GM04504 (cell line): ENCODE results near the gene GABRR3.
"Not testable (repeated sequence)": the region's sequence is repeated elsewhere in the genome, so short reads cannot be mapped to it uniquely, and the experiment has no call there.

ENCODE experiments used
- DNase-seq: peaks from one replicate; pipeline ENCODE4 v3.0.0-alpha.2; 2012; ENCODE audit warnings: low read depth

Gene GABRR3

DNA sequence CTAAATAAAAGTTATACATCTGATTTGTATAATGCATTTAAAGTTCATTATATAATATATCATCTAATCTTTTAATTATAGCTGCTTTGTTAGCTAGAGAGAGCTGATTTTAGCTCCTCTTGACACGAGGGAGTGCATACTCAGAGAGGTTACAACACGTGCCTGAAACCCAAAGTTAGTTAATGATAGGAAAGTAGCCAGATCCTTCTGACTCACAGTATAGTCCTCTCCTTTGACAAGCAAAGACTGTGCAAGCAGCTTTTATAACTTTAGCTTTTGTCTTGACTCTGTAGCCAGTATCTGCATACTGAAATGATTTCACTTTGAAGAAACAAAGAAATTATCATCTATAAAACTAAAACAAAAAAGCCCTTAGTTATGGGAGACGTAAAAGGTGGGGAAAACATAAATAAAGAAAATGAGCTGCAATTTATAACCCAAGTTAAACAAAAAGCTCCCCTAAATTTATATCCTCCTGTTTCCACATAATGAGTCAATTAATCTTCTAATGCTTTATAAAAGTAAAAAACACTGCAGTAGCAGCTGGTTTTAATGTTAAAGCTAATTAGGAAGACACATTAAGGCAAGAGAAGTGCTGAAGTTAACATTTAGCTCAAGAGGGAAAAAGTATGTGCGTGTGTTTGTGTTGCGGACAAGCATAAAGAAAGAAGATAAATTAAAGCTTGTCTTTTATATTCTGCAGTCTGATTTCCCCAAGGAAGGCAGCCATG is 13.1 kb downstream of the GABRR3 start:
- DNase-seq: peak; percentile 7

DNA sequence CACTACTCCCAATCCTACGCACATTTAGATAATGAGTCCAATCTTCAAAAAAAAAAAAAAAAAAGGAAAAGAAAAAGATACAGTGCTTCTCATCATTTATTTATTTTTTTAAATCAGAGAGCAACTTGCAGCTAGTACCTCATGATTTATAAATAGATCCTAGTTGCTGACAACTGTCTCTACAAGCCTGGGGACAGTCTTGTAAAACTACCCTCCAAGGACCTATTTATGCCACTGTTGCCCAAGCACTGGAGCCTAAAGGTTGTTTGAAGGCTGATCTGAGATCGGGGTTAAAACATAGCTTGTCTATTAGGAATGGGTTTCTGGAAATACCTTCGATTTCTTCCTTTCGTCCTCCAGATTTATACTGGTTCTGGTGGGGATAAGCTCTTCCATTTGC is 14.7 kb downstream of the GABRR3 start:
- no peak for DNase-seq

DNA sequence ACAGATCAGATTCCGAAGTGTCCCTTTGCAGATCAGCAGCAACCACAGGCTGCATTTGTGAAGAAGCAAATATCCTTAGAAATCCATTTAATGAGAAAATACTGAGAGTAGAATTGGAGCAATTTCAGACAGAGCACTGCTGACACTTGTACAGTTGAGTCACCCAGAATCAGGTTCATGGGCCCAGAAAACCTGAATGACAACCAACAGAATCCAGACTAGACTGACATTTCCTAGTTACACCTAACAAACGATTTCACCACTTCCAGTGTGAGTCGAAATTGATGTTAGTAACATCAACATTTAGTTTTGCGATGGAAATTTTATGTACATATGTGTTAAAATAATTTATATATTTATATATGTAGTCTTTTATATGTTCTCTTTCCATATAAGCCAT is 16.8 kb downstream of the GABRR3 start:
- DNase-seq: no peak

DNA sequence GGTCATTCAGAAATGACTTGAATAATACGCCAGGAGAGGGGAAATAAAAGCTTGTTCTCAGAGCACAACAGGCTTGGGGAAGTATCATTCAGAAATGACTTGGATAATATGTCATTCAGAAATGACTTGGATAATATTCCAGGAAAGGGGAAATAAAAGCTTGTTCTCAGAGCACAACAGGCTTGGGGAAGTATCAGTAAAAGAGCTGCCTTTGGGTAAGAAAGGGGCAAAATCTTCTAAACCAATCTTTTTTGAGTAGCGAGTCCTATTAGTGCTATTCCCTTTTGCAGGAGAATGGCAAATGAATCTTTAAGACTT is 20.9 kb downstream of the GABRR3 start:
- no peak for DNase-seq

DNA sequence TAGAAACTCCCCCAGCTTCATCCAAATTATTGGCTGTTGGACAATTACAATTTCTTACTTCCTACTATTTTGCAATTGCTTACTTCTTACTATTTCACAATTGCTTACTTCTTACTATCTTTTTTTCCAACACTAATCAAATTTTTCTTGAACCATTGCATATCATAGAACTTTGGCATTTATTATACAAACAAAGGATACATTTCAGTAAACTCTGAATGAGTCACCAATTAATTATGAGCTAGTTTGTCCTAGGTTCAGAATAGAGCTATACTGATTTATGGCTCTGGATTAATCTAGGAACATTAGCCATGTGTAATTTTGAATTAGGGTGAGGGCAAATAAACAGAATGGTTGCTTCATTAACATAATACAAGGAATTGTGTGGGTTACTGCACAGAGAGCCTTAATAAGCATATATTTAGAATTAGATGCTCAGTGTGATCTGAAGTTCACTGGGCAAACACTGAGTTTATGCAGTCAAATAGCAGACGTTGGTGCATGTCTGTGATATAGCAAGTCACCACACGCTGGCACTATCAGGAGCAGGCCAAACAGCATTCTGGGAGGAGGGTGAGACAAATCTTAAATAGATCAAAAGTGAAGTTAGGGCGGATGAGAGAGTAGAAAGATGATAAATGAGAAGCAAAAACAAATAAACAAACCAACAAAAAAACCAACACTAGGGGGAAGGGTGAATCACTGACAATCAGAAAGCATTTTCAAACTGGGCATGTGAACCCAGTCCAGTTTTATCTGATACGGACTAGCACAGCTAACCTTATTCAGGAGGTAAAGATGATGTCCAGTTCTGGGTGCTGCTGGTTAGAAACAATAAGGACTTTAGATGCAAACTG is 21.5 kb downstream of the GABRR3 start:
- DNase-seq: no peak

DNA sequence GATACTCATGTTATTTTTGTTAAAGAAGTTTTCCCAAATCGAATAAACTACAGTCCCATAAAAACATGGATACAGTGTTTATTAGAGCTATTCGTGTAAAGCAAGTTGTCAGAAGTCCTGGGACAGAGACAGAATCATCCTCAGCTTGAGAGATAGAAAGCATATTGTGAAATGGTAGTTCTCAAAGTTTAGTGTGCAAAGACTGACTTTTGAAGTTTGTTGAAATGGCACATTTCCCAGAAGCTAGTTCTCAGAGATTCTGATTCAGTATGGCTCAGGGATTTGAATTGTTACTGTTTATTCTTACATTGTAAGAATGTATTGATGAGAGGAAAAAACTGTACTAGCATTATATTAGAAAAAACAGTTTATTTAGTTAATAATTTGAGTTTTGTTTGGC is 22.1 kb downstream of the GABRR3 start:
- DNase-seq: peak; percentile 12

DNA sequence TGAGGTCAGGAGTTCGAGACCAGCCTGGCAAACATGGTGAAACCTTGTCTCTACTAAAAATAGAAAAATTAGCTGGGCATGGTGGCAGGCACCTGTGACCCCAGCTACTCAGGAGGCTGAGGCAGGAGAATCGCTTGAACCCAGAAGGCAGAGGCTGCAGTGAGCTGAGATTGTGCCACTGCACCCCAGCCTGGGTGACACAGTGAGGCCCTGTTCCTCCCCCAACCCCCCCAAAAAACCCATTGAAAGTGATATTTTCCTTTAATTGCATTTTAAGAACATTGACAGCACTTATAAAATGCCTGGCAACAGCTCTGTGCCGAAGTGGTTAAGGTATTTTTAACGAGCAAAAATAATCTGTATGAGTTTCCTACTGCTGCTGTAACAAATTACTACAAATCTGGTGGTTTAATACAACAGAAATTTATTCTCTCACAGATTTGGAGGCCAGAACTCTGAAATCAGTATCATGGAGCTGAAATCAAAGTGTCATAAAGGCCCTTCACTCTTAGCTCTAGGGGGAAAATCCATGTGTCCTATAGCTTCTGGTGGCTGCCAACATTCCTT is 24.1 kb downstream of the GABRR3 start:
- DNase-seq: not testable (repeated sequence)

DNA sequence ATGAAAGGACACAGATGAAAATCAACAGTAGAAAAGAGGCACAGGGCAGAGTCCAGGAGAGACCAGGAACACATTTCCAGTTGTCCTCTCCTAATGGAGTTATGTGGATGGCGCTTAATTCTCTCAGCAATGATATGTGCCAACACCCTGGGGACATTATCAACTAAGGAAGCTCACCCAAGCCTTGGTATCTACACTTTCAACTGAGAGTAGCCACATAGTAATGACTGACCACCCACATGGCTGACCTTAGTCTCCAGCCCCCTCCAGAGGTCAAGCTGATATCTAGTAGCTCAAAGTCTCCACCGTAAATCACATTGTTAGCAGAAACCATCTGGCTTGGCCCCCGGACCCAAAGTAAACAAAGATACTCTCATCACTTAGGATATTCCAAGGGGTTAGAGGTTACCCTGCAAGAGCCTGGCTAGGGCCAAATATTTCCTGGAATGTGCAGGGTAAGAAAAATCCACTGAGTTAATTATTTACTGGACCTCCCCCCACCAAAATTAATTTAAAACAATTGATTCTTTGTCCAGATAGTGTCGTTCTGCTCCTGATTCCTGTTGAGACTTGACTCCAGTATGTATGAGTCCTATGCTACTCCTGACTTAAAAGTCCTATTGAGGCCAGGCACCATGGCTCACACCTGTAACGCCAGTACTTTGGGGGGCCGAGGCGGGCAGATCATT is 24.8 kb downstream of the GABRR3 start:
- DNase-seq: no peak

DNA sequence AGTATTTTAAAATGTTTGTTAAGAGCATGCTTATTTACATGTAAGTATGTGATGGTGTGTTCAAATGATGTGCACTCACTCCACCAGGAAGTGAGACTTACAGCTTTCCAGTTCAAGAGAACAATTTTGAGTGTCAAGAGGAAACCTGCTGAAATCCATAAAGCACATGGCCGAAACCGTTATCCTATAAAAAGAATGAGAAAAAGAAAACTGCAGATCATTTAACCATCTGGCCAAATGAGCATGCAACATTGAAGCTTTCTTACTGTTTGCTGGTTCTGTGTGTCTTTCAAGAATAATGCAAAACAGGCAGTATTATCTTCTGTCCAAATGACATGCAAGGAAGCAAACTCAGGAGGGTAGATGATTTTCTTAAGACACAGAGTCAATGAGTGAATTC is 26.3 kb downstream of the GABRR3 start:
- DNase-seq: no peak

DNA sequence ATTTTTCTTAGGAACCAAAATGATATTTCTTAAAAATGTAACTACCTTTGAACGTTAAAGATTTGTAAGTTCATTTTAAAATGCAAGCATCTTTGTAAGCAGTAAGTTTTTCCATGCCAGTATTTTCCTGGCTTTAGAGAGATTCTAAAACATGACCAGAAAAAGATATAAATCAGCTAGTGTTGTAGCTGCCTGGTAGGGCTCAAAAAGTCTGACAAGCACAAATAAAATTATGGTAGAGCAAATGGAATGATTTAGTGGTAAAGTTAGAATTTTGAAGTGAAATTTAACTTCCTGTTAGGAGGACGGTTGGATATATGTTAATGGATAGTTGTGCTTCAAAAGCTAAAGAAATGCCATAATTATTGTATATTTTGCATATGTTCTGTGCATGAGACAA is 29.7 kb downstream of the GABRR3 start:
- no peak for DNase-seq

DNA sequence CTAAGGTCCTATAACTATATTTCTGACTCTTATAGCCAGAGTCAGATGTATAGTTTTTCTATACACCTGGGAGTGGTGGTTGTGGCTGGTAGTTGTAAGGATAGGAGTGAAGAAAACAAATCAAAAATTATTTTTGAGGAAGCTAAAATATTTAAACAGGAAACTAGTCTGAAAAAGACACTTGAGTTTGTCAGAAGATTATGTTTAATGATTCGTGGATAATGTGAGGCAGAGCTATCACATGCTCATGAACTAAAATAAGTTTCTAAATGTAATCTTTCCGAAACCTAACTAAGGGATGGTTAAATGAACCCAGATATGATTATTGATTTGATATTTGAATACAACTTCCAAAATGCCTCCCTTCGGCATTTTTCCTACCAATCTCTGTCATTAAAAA is 30.4 kb downstream of the GABRR3 start:
- no peak for DNase-seq

DNA sequence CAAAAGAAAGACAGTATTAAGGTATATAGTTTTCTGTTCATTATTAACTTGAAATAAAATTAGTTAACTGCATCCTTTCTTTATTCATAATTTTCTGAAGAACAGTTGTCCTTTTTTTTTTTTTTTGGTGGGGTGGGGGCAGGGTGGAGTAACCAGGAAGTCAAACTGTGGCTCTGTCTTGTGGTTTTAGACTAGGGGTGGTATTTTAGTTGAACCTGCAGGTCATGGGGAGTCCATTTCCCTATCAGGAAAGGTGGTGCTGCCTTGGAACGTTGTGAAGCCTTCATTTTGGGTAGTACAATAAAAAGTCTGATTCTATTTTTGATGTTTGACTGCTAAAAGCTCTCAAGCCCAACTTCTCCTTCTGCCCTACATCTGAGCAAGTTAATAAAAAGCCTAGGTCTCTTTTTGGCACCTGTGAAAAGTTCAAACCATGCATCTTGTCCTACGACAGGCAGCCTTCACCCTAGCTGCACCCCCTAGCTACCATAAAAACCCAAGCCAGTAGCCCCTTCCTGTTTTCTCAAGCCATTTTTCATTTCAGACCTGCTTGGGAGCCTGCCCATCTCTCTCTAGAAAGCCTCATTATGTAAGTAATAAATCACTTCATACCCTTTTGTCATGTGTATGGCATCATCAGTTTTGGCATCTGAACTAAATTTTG is 31.7 kb downstream of the GABRR3 start:
- no peak for DNase-seq

DNA sequence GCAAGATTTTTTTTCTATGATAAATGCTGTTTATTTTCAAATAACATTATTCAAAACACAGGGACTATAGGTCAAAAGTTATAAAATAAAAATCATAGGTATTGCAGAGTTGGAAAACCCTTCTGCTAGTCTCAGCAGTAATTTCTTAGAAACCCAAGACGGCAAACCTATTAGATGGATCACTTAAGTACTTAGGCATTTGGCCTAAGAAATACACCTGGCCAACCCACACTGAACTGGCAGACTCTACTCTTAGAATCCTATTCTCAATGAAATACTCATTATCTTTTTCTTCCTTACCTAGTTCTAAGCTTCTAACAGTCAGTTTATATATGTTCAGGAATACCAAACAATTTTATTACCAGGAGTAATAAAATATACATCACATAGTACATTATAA is 32.4 kb downstream of the GABRR3 start:
- no peak for DNase-seq

DNA sequence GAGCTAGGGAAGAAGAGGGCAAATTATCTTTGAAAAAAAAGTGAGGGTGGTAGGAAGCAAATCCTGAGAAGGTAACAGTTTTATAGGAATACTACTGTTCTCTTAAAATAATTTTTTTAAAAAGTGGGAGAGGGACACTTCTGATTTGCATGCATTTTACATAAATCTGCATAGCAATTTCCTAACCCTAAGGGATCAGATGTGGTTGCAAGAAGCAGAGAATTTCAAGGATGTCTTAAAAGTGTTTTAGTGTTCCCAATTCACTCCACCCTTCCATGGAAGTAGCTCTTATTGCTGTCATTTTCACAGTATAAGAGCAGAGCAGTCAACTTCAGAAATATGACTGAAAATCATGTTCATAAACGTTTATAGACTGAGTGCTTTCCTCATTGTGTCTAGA is 35.1 kb downstream of the GABRR3 start:
- no peak for DNase-seq

DNA sequence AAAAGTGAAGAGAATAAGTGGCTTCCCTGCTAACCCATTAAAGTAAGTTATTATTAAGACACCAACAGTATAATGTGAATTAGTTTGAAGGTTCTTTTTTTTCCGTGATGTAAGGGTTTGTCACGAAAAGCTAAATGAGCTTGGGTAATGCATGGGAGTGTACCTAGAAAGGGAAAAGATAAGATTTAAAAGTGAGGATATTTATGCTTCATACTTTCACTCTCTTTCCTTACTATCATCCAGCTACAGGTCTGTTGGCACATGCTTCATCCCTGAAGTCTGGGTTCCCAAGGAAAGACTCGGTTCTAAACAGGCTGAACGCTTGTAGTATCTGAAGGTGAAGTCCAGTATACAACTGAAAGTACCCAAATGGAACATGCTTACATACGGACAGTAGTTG is 36.0 kb downstream of the GABRR3 start:
- DNase-seq: no peak

DNA sequence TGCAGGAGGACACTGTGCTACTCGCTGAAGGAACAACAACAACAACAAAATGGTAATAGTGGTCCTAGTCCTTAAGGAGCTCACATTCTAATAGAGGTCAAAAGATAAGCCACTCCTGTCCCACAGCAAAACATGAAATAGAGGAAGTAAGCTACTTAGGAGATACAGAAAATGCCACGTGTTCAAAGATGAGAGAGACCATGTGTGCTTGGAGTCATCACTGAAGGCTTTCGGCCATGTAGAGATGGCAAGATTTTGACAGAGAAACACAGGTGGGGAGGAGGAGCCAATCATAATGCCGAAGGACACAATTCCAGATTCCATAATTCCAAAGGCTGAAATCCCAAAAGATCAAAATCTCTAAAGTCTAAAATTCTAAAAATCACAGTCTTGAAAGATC is 38.1 kb downstream of the GABRR3 start:
- no peak for DNase-seq

DNA sequence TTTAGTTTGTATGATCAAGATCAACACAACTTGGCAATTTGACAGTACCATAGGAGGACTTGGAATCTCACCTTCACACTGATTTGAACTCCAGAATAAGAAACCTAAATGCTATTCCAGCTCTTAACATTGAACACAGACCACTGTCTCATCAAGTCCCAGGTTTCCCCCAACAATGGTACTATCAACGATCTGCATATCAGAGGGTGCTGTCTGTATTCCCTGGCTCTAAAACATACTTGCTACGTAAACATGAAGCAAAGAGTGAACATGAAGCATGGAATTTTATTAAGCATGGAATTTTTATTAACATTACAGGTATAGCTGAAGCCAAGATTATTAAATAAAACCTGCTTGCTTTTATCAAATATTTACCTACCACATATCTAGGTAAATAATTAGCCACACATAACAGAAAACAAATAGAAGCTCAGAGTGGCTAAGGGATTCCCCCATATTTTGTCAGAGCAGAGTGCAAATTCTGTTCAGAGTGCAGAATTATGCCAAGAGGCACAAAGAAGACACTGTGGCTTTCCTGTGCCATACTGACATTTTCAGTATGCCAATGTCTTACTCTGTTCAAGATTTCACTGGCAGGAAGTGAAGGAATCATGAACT is 40.7 kb downstream of the GABRR3 start:
- no peak for DNase-seq

DNA sequence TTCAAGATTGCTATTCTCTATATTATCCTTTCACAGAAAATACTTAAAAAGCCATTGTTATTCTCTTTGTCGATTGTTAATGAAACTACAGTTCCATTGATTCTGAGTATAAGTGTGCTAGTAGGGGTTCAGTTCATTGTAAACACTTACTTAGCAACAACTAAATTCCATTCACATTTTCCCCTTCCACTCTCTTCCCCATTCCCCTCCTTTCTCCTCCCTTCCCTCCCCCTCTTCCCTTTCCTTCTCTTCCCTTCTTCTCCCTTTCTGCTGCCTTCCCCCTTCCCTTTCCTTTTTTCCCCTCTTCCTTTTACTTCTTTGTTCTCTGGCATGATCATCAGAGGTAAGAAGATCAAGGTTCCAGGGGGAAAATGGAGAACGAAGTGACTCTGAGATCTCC is 41.6 kb downstream of the GABRR3 start:
- no peak for DNase-seq

DNA sequence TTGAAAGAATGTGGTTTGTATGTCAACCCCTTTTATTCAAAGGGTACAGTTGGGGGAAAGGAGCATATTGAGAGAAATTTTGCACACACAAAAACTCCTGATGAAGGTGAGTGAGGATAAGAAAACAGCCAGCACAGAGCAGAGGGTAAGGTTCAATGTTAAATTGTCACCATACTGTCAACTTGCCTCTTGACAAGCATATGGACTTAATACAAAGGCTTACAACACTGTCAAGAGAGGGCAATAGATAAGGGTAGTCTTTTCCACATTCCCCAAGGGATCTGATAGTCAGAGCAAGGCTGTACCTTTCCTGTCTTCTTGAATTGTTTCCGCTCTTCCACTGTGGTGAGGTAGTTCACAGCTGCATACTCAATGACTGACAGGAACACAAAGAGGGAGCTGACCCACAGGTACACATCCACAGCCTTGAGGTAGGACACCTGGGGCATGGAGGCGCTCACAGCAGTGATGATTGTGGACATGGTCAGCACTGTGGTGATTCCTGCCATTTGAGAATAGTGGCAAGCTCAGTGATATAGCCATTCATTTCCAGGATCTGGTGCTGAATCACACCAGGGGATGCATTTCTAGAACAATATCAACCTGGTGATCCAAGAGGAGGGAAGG is 42.5 kb downstream of the GABRR3 start:
- DNase-seq: no peak

DNA sequence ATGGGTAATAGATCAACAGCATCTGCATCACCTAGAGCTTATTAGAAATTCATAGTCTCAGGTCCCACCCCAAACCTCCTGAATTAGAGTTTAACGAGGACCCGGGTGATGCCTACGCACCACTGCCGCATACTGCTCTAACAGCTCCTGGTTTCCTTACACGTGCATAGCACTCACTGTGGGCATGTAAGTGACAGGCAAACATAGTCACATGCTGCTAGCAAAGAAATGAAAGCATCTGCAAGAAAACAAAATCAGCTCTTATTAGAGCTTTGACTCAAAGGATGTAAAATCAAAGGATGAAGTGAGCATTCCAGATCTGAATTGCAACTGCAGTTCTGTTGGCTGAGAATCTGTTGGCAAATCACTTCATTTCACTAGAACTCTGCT is 43.8 kb downstream of the GABRR3 start:
- no peak for DNase-seq

DNA sequence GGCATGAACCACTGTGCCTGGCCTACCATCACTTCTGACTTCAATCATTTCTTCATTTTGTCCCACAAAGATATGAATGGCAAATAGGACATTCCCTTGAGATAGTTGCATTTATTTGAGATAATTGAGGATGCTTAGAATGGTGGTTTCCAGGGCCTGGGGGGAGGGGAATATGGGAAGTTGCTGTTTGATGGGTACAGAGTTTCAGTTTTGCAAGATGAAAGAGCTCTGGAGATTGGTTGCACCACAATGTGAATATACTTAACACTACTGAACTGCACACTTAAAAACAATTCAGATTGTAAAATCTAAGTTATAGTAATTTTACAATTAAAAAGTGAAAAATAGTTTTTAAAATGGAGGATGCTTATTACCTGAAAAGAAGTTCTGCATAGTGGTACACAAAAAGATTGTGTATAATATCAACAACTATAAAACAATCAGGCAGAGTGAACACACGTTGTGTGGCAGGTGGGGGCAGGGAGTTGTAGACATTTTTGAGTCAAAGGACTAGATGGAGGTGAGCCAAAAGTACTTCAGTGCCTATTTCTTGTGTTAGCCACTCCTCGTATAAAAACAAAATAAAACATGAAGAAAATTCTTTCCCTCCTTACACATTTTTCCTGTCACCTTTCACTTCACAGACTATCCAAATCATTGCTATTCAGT is 44.4 kb downstream of the GABRR3 start:
- no peak for DNase-seq
